ENCODE results near the gene GSTM4.

The GSTM4 gene

DNA sequence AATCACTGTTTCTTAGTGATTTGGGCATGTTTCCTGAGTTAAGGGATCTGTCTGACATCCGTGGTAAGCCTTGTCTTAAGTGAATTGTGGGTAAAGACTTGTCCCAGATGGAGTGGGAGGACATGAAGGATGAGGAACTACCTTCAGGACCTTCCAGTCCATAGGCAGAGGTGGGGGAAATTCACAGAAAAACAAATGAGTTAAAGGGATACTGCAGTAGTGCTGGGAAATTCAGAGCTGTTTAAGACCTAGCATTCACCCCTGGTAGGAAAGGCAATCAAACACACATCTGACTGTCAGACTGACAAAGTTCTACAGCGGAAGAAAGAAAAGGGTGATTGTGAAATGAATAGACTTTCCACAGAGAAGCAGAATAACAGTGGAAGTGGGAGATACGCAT, 39.5 kb upstream of the GSTM4 start:
- H3K27ac ChIP-seq (ENCODE audit: low read depth, low read length, poor library complexity, severe bottlenecking): no peak overlapping the region
- H3K36me3 ChIP-seq (ENCODE audit: insufficient read depth, low read length): no peaks in the 10 kb centered on the region
- no peaks in the 10 kb centered on the region for H3K9me2 ChIP-seq (ENCODE audit: low read depth, low read length)
- no peaks in the 10 kb centered on the region for H3K9me3 ChIP-seq (ENCODE audit: low read length)
- H4K20me1 ChIP-seq (ENCODE audit: insufficient read depth, low read length): no peaks in the 10 kb centered on the region
- TF ChIP-seq EZH2 (IDR thresholded peaks at IDR 0.05; ENCODE audit: borderline replicate concordance, low read length): no peak
- TF ChIP-seq, protein P1, sequence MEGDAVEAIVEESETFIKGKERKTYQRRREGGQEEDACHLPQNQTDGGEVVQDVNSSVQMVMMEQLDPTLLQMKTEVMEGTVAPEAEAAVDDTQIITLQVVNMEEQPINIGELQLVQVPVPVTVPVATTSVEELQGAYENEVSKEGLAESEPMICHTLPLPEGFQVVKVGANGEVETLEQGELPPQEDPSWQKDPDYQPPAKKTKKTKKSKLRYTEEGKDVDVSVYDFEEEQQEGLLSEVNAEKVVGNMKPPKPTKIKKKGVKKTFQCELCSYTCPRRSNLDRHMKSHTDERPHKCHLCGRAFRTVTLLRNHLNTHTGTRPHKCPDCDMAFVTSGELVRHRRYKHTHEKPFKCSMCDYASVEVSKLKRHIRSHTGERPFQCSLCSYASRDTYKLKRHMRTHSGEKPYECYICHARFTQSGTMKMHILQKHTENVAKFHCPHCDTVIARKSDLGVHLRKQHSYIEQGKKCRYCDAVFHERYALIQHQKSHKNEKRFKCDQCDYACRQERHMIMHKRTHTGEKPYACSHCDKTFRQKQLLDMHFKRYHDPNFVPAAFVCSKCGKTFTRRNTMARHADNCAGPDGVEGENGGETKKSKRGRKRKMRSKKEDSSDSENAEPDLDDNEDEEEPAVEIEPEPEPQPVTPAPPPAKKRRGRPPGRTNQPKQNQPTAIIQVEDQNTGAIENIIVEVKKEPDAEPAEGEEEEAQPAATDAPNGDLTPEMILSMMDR (IDR thresholded peaks at IDR 0.05; ENCODE audit: low read length): no peak
- H2AFZ ChIP-seq (ENCODE audit: low read length): no peak overlapping the region
- no peaks in the 10 kb centered on the region for H3K79me2 ChIP-seq (ENCODE audit: insufficient read depth, low read length)
- no peak overlapping the region for H3K4me3 ChIP-seq (ENCODE audit: low read depth, low read length, poor library complexity, severe bottlenecking)
- H3K9ac ChIP-seq (ENCODE audit: low read length): no peak overlapping the region
- H3K4me2 ChIP-seq (ENCODE audit: low read length): no peak overlapping the region
- H3K27me3 ChIP-seq (ENCODE audit: insufficient read depth, low read length): no peaks in the 10 kb centered on the region
- H3K4me1 ChIP-seq (ENCODE audit: insufficient read depth, low read length, severe bottlenecking): peaks cover 17% of the 10 kb centered on the region
- H3F3A ChIP-seq (ENCODE audit: insufficient read depth, low read length): no peaks in the 10 kb centered on the region

DNA sequence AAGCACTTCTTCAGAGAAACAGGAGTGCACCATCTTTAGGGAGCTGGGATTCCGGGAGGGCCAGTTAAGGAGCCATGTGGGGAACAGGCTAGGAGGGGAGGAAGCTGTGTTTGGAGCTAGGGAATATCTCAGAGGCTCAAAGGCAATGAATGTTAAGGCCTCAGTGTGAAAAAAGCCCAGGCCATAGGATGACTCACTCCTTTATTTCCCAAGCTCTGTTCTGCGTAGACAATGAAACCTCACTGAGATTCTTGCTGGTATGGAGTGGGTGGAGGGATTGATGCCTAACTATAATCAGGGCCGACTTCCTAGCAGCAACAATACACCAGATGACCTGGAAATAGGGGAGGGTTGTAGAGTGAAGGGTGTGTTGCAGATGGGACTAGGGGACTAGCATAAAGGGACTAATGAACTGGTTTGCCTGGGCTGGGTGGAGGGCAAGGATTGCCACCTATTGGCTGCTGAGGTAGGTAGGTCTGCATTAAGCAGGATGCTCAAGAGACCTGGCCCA, 38.6 kb upstream of the GSTM4 start:
- no peaks in the 10 kb centered on the region for H3F3A ChIP-seq (ENCODE audit: insufficient read depth, low read length)
- H4K20me1 ChIP-seq (ENCODE audit: insufficient read depth, low read length): no peaks in the 10 kb centered on the region
- H3K27me3 ChIP-seq (ENCODE audit: insufficient read depth, low read length): no peaks in the 10 kb centered on the region
- H3K27ac ChIP-seq (ENCODE audit: low read depth, low read length, poor library complexity, severe bottlenecking): no peak overlapping the region
- no peaks in the 10 kb centered on the region for H3K79me2 ChIP-seq (ENCODE audit: insufficient read depth, low read length)
- H3K9me2 ChIP-seq (ENCODE audit: low read depth, low read length): no peaks in the 10 kb centered on the region
- TF ChIP-seq EZH2 (IDR thresholded peaks at IDR 0.05; ENCODE audit: borderline replicate concordance, low read length): no peak
- TF ChIP-seq, protein P1 (IDR thresholded peaks at IDR 0.05; ENCODE audit: low read length): peak; percentile 20; the same call in 1 of the 2 replicates
- no peak overlapping the region for H3K9ac ChIP-seq (ENCODE audit: low read length)
- no peak overlapping the region for H3K4me3 ChIP-seq (ENCODE audit: low read depth, low read length, poor library complexity, severe bottlenecking)
- peaks cover 27% of the 10 kb centered on the region for H3K4me1 ChIP-seq (ENCODE audit: insufficient read depth, low read length, severe bottlenecking)
- H3K9me3 ChIP-seq (ENCODE audit: low read length): no peaks in the 10 kb centered on the region
- H3K36me3 ChIP-seq (ENCODE audit: insufficient read depth, low read length): no peaks in the 10 kb centered on the region
- H3K4me2 ChIP-seq (ENCODE audit: low read length): no peak overlapping the region
- no peak overlapping the region for H2AFZ ChIP-seq (ENCODE audit: low read length)

DNA sequence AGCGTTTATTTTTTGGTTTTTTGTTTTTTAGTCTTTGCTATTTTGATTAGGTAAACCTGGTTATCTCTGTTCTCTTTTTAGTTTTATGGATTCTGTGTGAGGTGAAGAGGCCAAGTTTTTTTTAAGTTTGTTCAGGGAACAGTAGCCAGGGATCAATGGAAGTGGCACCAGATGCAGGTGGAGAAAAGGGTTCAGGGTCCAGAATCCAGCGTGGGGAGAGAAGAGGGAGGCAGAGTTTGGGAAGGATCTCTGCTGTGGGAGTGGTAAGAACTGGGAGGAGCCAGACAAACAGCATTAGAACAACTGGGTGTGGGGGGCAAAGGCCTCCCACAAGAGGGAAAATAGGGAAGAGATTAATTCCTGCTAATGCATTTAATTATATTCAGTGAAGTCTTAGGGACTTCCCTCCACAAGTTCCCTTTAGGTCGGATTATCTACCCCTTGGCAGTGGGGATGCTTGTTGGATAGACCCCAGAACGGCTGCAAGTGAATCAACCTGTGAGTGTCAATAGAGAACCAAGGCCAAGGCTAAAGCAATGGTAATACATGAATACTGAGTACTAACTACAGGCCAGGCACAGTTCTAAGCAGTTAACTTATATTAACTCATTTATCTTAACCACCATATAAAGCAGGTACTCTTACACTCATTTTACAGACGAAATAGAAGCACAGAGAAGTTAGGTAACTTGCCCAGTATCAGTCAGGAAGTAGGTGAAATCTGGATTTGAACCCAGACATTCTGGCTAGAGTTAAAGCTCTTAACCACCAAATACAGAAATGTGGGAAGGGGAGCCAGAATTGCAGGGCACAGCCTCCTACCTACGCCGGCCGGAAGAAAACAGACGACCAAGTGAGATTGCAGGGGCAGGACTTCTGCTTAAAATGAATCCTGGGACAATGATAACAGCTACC, 37.0 kb upstream of the GSTM4 start:
- Histone ChIP-seq H3K79me2 (ENCODE audit: insufficient read depth, low read length) (no peaks in the 10 kb centered on the region), H3K4me2 (ENCODE audit: low read length) (peak overlapping the region; percentile 75), H3K36me3 (ENCODE audit: insufficient read depth, low read length) (no peaks in the 10 kb centered on the region), H3K9me2 (ENCODE audit: low read depth, low read length) (no peaks in the 10 kb centered on the region), H3K4me3 (ENCODE audit: low read depth, low read length, poor library complexity, severe bottlenecking) (peak overlapping the region; percentile 87), H4K20me1 (ENCODE audit: insufficient read depth, low read length) (no peaks in the 10 kb centered on the region), H2AFZ (ENCODE audit: low read length) (peak overlapping the region; percentile 4; the same call in 1 of the 2 replicates), H3K27me3 (ENCODE audit: insufficient read depth, low read length) (no peaks in the 10 kb centered on the region), H3K4me1 (ENCODE audit: insufficient read depth, low read length, severe bottlenecking) (peaks cover 43% of the 10 kb centered on the region), H3K9me3 (ENCODE audit: low read length) (no peaks in the 10 kb centered on the region), H3K27ac (ENCODE audit: low read depth, low read length, poor library complexity, severe bottlenecking) (peak overlapping the region; percentile 42), H3F3A (ENCODE audit: insufficient read depth, low read length) (no peaks in the 10 kb centered on the region), H3K9ac (ENCODE audit: low read length) (peak overlapping the region; percentile 85)
- TF ChIP-seq, protein P1 (IDR thresholded peaks at IDR 0.05; ENCODE audit: low read length): no peak
- no peak for TF ChIP-seq EZH2 (IDR thresholded peaks at IDR 0.05; ENCODE audit: borderline replicate concordance, low read length)
